Vagina (tissue), 2 donors: ENCODE measurements around the gene USF2.

Experiments used
- CTCF ChIP-seq, 3 experiments: fragments of 450-650 bp in 2 of 3; fragments of 200-600 bp in 1 of 3; sonication (generic) in 1 of 3; IDR thresholded peaks; one replicate each; pipeline ENCODE4 v1.5.1; 2017 to 2019; ENCODE audit warnings: antibody characterized with exemption in 3 of 3, mild to moderate bottlenecking in 2 of 3, moderate library complexity in 2 of 3
- POLR2A ChIP-seq, 2 donors: fragments of 450-650 bp; IDR thresholded peaks; one replicate each; pipeline ENCODE4 v1.6.1; 2017; ENCODE audit warnings: antibody characterized with exemption in 2 of 2, mild to moderate bottlenecking in 2 of 2, moderate library complexity in 2 of 2

GRCh38 chr19:35310331-35310730, 41.6 kb downstream of the USF2 start:
- no peak for TF ChIP-seq POLR2A (IDR thresholded peaks at IDR 0.05)
- no peak for TF ChIP-seq CTCF (IDR thresholded peaks at IDR 0.05)
